Endodermal cell (in vitro differentiated cells): ENCODE measurements around the gene KCNH3. TPM values are rescaled to one million over a fixed set of nuclear protein-coding genes. Genes with fewer than 3 reads are reported as not detected.
A peak's percentile ranks its signal among the peaks of the same experiment; 100 is the strongest.

Experiments used
- DNase-seq: peaks from one replicate; pipeline ENCODE4 v3.0.0-alpha.2; 2017
- H3K27ac ChIP-seq: 2 replicates; pipeline ENCODE4 v1.5.1; 2013; ENCODE audit warnings: mild to moderate bottlenecking, low read depth, low read length, moderate library complexity
- H3K27me3 ChIP-seq: 2 replicates; pipeline ENCODE4 v1.6.1; 2013; ENCODE audit warnings: mild to moderate bottlenecking, low read length, moderate library complexity; ENCODE audit not compliant: insufficient read depth, control insufficient read depth, poor library complexity, severe bottlenecking
- H3K36me3 ChIP-seq: 2 replicates; pipeline ENCODE4 v1.7.0; 2013; ENCODE audit warnings: mild to moderate bottlenecking, low read length, moderate library complexity; ENCODE audit not compliant: control insufficient read depth, insufficient read depth
- H3K4me1 ChIP-seq: one replicate; pipeline ENCODE4 v1.7.0; 2013; ENCODE audit warnings: low read length; ENCODE audit not compliant: control insufficient read depth, insufficient read depth
- H3K4me3 ChIP-seq: 2 replicates; pipeline ENCODE4 v1.5.1; 2013; ENCODE audit warnings: mild to moderate bottlenecking, low read length, moderate library complexity
- H3K9ac ChIP-seq: 2 replicates; pipeline ENCODE4 v1.6.1; 2013; ENCODE audit warnings: mild to moderate bottlenecking, low read length, moderate library complexity; ENCODE audit not compliant: poor library complexity, severe bottlenecking; ENCODE audit errors: extremely low read depth
- H3K9me3 ChIP-seq: 2 replicates; pipeline ENCODE4 v1.6.1; 2013; ENCODE audit warnings: mild to moderate bottlenecking, low read length, moderate library complexity; ENCODE audit not compliant: control insufficient read depth
- H3K27ac Mint-ChIP-seq: 2 replicates; pipeline ENCODE4 v1.8.0; 2020; ENCODE audit warnings: mixed read lengths
- H3K27me3 Mint-ChIP-seq: 2 replicates; pipeline ENCODE4 v1.8.0; 2021; ENCODE audit warnings: mild to moderate bottlenecking, mixed read lengths; ENCODE audit not compliant: insufficient read depth
- H3K36me3 Mint-ChIP-seq: 2 replicates; pipeline ENCODE4 v1.8.0; 2020; ENCODE audit warnings: low read depth, mixed read lengths
- H3K4me1 Mint-ChIP-seq: 2 replicates; pipeline ENCODE4 v1.8.0; 2020; ENCODE audit warnings: mixed read lengths
- H3K4me3 Mint-ChIP-seq: 2 replicates; pipeline ENCODE4 v1.8.0; 2020; ENCODE audit warnings: mild to moderate bottlenecking, moderate library complexity, mixed read lengths
- H3K9me3 Mint-ChIP-seq: 2 replicates; pipeline ENCODE4 v1.8.0; 2020; ENCODE audit warnings: mild to moderate bottlenecking, mixed read lengths
- CTCF ChIP-seq: fragments of 200-600 bp; sonication (generic); conservative IDR thresholded peaks from 2 replicates; pipeline ENCODE4 v1.5.0; 2021; ENCODE audit warnings: antibody characterized with exemption, mild to moderate bottlenecking
- WGBS, 2 experiments: methylation state at CpG; one replicate each; pipeline versions ENCODE4 v1.1.5 to v1.1.7; 2013; ENCODE audit warnings: missing lambda C conversion rate in 2 of 2, mixed read lengths in 1 of 2; ENCODE audit not compliant: insufficient coverage in 1 of 2, insufficient read length in 1 of 2; 5-methylcytosine and 5-hydroxymethylcytosine counted together
- total RNA-seq, 2 donors: library from RNA; stranded (reverse); fragmentation: NEBNext Ultra II Directional in 1 of 2; extraction: Animal tissue kit (Norgen Biotek cat#: 25700) in 1 of 2; gene quantifications; 2 replicates in 1 of 2; 3 replicates in 1 of 2; pipeline ENCODE4 v1.2.1, GENCODE V29; 2021

KCNH3 gene
- total RNA-seq, 2 donors from 2014 or later = 1.00 to 1.5 TPM

DNA sequence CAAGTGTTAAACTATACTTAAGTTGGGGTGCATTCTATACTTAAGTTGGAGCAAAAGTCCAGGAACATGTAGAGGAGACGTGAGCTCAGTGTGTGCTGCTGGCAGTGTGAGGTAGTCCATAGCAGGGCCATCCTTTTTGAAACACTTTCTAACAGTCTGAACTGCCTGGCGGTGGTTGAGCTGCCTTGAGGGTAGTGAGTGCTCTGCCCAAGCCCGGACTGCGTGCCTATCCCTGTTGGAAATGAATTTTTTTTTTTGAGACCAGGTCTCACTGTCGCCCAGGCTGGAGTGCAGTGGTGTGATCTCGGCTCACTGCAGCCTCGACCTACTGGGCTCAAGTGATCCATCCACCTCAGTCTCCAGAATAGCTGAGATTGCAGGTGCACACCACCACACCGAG is 14.1 kb downstream of the KCNH3 start:
- no peak overlapping the region for H3K4me3 Mint-ChIP-seq
- no peaks in the 10 kb centered on the region for H3K9me3 Mint-ChIP-seq
- peaks cover 13% of the 10 kb centered on the region for H3K36me3 ChIP-seq
- no peaks in the 10 kb centered on the region for H3K36me3 Mint-ChIP-seq
- peaks cover 24% of the 10 kb centered on the region for H3K4me1 Mint-ChIP-seq
- no peak overlapping the region for H3K27ac ChIP-seq
- 86 to 88% methylated on average over 8 of the region's 8 CpGs for WGBS, 2 experiments
- no peak for DNase-seq
- no peak overlapping the region for H3K4me3 ChIP-seq
- H3K27me3 Mint-ChIP-seq = peaks cover 41% of the 10 kb centered on the region
- peaks cover 7% of the 10 kb centered on the region for H3K4me1 ChIP-seq
- no peak overlapping the region for H3K9ac ChIP-seq
- no peaks in the 10 kb centered on the region for H3K9me3 ChIP-seq
- no peak for TF ChIP-seq CTCF
- H3K27ac Mint-ChIP-seq = no peak overlapping the region
- H3K27me3 ChIP-seq = peaks cover 16% of the 10 kb centered on the region

DNA sequence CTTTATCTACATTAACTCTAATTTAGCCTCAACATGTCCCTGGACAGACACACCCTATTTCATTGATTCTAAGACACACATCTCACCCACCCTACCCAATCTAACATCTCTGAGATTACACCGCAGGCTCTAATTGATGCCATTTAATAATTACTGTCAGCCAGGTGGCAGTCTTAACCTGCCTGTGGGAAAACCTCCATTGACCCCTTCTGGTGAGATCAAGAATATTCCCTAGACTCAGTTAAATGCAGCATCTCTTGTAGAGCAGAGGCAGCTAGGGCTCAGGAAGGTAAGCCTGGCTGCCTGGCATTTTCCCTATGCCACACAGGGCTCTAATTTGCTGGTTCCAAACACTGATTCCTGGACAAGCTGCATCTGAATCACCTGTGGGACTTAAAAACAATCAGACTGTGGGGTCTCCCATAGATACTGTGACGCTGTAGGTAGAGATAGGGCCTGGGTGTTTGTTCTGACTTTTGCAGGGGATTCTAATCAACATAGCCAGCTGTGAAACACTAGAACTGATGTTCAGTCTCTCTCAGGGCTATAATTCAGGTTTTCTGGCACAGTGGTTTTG is 14.8 kb downstream of the KCNH3 start:
- H3K4me1 ChIP-seq = peaks cover 7% of the 10 kb centered on the region
- H3K4me3 ChIP-seq = no peak overlapping the region
- Mint-ChIP-seq H3K27ac (no peak overlapping the region), H3K27me3 (peaks cover 34% of the 10 kb centered on the region), H3K4me1 (peaks cover 23% of the 10 kb centered on the region), H3K36me3 (peaks cover 5% of the 10 kb centered on the region), H3K9me3 (no peaks in the 10 kb centered on the region), H3K4me3 (no peak overlapping the region)
- no peak overlapping the region for H3K27ac ChIP-seq
- DNase-seq = peak; percentile 70
- TF ChIP-seq CTCF = peak; percentile 85
- H3K36me3 ChIP-seq = peaks cover 17% of the 10 kb centered on the region
- 58 to 71% methylated on average over 2 of the region's 2 CpGs for WGBS, 2 experiments
- H3K27me3 ChIP-seq = peaks cover 9% of the 10 kb centered on the region
- H3K9me3 ChIP-seq = no peaks in the 10 kb centered on the region
- H3K9ac ChIP-seq = no peak overlapping the region

- TF ChIP-seq CTCF = no peak
- no peaks in the 10 kb centered on the region for H3K9me3 Mint-ChIP-seq
- Histone ChIP-seq H3K27ac (no peak overlapping the region), H3K9me3 (no peaks in the 10 kb centered on the region), H3K4me3 (no peak overlapping the region), H3K4me1 (peaks cover 7% of the 10 kb centered on the region), H3K27me3 (peaks cover 3% of the 10 kb centered on the region), H3K9ac (no peak overlapping the region), H3K36me3 (peaks cover 24% of the 10 kb centered on the region)
- no peak for DNase-seq
- no peak overlapping the region for H3K27ac Mint-ChIP-seq
- H3K4me1 Mint-ChIP-seq = peaks cover 23% of the 10 kb centered on the region
- peaks cover 31% of the 10 kb centered on the region for H3K27me3 Mint-ChIP-seq
- no peak overlapping the region for H3K4me3 Mint-ChIP-seq
- 88 to 95% methylated on average over 15 of the region's 15 CpGs for WGBS, 2 experiments
- peaks cover 11% of the 10 kb centered on the region for H3K36me3 Mint-ChIP-seq
These were observed 15.4 kb downstream of the KCNH3 start for GRCh38 chr12:49554266-49554665.
